HepG2 (cell line): ENCODE data around the gene ZMIZ1. TPM values are rescaled to one million over a fixed set of nuclear protein-coding genes. Genes with fewer than 3 reads are reported as not detected.
A peak's percentile ranks its signal among the peaks of the same experiment; 100 is the strongest.

Experiments
- AGO2 ChIP-seq: fragments of 200-400 bp; formaldehyde crosslinking; optimal IDR thresholded peaks from 2 replicates; pipeline ENCODE3; 2017; ENCODE audit warnings: mild to moderate bottlenecking, low read depth, low read length, moderate library complexity
- CHD2 ChIP-seq: IDR thresholded peaks from 2 replicates; pipeline ENCODE4 v1.6.1; 2011; ENCODE audit warnings: low read depth, low read length, improper control_type of control experiment
- FOXC1 ChIP-seq: sonication (generic); formaldehyde crosslinking; IDR thresholded peaks from 2 replicates; pipeline ENCODE4 v1.8.0; 2022; ENCODE audit warnings: mild to moderate bottlenecking, missing genetic modification reagents, borderline replicate concordance
- PAWR ChIP-seq: sonication (generic); formaldehyde crosslinking; IDR thresholded peaks from 2 replicates; pipeline ENCODE4 v1.4.0; 2020; ENCODE audit warnings: missing genetic modification reagents, mild to moderate bottlenecking, borderline replicate concordance
- TP53 ChIP-seq: sonication (generic); formaldehyde crosslinking; conservative IDR thresholded peaks from 2 replicates; pipeline ENCODE4 v1.4.0; 2020; ENCODE audit warnings: missing genetic modification reagents
- TRIM24 ChIP-seq: sonication (generic); formaldehyde crosslinking; IDR thresholded peaks from 2 replicates; pipeline ENCODE4 v1.8.0; 2022; ENCODE audit warnings: mild to moderate bottlenecking, missing genetic modification reagents
- WIZ ChIP-seq: sonication (generic); formaldehyde crosslinking; IDR thresholded peaks from 2 replicates; pipeline ENCODE4 v1.5.1; 2020; ENCODE audit warnings: mild to moderate bottlenecking, missing genetic modification reagents
- polyA plus RNA-seq, 8 experiments: library from polyadenylated mRNA; depleted of rRNA in 3 of 8; stranded (reverse) in 7 of 8; unstranded in 1 of 8; fragments of >200 nt; fragmentation: Illumina TruSeq in 4 of 8; extraction: Trizol in 4 of 8; gene quantifications; 2 replicates each; pipeline versions ENCODE4 v1.2.1 to v1.2.3, GENCODE V29; 2011 to 2016; ENCODE audit warnings: low read depth in 4 of 8, missing spikeins in 1 of 8, mixed read lengths in 1 of 8; ENCODE audit not compliant: insufficient read depth in 1 of 8
- total RNA-seq, 5 experiments: library from RNA; depleted of rRNA; stranded (reverse); fragments of >200 nt; fragmentation: Illumina TruSeq; extraction: Trizol; gene quantifications; 2 replicates each; pipeline ENCODE4 v1.2.3, GENCODE V29; 2016; ENCODE audit warnings: low read depth in 1 of 5
- TF ChIP-seq, protein P1 (sequence below): sonication (generic); formaldehyde crosslinking; conservative IDR thresholded peaks from 2 replicates; pipeline ENCODE4 v1.8.0; 2022; ENCODE audit warnings: missing genetic modification reagents
- TF ChIP-seq, protein P2 (sequence below): sonication (generic); formaldehyde crosslinking; IDR thresholded peaks from 2 replicates; pipeline ENCODE4 v1.4.0; 2020; ENCODE audit warnings: mild to moderate bottlenecking, missing genetic modification reagents
- TF ChIP-seq, protein P3 (sequence below), 2 experiments: sonication (generic) in 1 of 2; formaldehyde crosslinking in 1 of 2; IDR thresholded peaks; 2 replicates each; pipeline versions ENCODE4 v1.6.1 to v1.9.0; 2014 to 2022; ENCODE audit warnings: antibody characterized with exemption in 1 of 2, borderline replicate concordance in 1 of 2, inconsistent platforms in 1 of 2, low read depth in 1 of 2, missing genetic modification reagents in 1 of 2
- TF ChIP-seq, protein P4 (sequence below): sonication (generic); formaldehyde crosslinking; IDR thresholded peaks from 2 replicates; pipeline ENCODE4 v1.5.0; 2020; ENCODE audit warnings: missing genetic modification reagents

The ZMIZ1 gene
- total and polyA plus RNA-seq, 2 of the 13 experiments (the other 11 are each of a cell fraction or from before 2014, with no cell fraction given) = 5.3 to 10.2 TPM

DNA sequence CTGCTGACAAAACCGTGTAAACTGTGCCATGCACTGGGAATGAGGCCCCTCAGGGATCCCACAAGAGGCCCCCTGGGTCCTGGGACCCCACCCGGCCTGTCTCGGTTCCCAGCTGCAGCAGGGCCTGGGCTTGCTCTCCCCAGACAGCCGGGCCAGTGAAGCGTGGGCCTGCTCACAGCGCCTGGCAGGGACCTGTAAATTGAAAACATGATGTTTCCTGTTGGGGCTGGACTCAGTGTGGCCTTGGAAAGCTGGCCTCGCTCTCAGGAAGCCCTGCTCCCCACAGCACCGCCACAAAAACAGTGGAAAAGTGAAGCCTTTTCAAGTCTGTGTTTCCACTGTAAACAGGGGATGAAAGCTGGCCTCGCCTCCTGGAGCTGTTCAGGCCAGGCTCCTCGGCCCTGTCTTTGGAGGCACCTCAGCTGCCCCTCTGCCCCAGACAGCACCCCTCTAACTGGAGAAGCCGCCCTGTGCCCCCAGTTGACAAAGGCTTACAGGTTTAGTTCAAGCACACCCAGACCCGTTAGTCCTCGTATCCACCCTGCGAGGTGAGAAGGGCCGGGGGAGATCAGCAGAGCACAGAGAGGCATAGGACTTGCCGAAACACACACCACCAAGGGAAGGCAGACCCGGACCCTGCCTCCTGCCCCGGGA, 108.3 kb downstream of the ZMIZ1 start (continued):
- TF ChIP-seq, protein P1, sequence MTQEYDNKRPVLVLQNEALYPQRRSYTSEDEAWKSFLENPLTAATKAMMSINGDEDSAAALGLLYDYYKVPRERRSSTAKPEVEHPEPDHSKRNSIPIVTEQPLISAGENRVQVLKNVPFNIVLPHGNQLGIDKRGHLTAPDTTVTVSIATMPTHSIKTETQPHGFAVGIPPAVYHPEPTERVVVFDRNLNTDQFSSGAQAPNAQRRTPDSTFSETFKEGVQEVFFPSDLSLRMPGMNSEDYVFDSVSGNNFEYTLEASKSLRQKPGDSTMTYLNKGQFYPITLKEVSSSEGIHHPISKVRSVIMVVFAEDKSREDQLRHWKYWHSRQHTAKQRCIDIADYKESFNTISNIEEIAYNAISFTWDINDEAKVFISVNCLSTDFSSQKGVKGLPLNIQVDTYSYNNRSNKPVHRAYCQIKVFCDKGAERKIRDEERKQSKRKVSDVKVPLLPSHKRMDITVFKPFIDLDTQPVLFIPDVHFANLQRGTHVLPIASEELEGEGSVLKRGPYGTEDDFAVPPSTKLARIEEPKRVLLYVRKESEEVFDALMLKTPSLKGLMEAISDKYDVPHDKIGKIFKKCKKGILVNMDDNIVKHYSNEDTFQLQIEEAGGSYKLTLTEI (CRISPR knock-in tag) = no peak
- TF ChIP-seq, protein P2, sequence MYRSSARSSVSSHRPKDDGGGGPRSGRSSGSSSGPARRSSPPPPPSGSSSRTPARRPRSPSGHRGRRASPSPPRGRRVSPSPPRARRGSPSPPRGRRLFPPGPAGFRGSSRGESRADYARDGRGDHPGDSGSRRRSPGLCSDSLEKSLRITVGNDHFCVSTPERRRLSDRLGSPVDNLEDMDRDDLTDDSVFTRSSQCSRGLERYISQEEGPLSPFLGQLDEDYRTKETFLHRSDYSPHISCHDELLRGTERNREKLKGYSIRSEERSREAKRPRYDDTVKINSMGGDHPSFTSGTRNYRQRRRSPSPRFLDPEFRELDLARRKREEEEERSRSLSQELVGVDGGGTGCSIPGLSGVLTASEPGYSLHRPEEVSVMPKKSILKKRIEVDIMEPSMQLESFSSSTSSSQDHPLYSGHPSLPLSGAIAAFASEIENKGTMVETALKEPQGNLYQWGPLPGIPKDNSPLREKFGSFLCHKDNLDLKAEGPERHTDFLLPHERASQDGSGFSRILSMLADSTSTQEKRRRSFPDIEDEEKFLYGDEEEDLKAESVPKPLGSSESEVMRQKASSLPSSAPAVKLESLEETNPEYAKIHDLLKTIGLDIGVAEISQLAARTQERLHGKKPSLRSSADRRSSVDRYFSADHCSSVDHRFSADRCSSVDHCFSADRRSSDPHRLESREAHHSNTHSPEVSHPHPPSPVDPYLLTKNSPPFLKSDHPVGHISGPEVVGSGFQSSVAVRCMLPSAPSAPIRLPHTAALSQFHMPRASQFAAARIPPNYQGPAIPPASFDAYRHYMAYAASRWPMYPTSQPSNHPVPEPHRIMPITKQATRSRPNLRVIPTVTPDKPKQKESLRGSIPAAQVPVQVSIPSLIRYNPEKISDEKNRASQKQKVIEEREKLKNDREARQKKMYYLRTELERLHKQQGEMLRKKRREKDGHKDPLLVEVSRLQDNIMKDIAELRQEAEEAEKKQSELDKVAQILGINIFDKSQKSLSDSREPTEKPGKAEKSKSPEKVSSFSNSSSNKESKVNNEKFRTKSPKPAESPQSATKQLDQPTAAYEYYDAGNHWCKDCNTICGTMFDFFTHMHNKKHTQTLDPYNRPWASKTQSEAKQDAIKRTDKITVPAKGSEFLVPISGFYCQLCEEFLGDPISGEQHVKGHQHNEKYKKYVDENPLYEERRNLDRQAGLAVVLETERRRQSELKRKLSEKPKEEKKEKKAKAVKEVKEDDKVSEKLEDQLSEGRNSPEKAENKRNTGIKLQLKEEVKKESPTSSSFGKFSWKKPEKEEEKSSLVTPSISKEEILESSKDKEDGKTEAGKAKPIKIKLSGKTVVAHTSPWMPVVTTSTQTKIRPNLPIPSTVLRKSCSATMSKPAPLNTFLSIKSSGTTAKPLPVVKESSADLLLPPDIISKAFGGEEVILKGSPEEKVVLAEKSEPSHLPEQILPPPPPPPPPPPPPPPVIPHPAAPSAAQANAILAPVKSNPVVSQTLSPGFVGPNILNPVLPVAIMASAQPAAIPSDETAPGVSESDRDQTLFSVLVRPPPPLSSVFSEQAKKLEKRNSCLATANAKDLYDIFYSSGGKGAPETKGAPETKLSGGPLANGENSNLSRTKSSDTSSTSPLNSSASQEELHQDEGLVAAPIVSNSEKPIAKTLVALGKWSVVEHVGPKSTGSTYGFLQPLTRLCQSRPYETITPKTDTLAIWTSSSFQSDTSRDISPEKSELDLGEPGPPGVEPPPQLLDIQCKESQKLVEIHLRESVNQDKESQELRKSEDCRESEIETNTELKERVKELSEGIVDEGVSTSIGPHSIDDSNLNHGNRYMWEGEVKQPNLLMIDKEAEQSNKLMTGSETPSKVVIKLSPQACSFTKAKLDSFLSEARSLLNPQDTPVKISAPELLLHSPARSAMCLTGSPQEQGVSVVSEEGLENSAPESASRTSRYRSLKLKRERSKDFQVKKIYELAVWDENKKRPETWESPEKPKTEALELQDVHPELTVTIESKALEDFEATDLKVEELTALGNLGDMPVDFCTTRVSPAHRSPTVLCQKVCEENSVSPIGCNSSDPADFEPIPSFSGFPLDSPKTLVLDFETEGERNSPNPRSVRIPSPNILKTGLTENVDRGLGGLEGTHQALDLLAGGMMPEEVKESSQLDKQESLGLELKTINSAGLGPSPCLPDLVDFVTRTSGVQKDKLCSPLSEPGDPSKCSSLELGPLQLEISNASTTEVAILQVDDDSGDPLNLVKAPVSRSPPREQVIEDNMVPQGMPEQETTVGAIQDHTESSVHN (CRISPR knock-in tag) = no peak
- TF ChIP-seq FOXC1 (CRISPR knock-in tag) (peak; percentile 84; the same call in 1 of the 2 replicates), WIZ (CRISPR knock-in tag) (no peak), PAWR (CRISPR knock-in tag) (no peak), TP53 (CRISPR knock-in tag) (0 out of 2 replicates have a peak, but pooled peaks have one; percentile 27), AGO2 (peak; percentile 33), CHD2 (no peak), TRIM24 (CRISPR knock-in tag) (no peak)
- TF ChIP-seq, protein P3, sequence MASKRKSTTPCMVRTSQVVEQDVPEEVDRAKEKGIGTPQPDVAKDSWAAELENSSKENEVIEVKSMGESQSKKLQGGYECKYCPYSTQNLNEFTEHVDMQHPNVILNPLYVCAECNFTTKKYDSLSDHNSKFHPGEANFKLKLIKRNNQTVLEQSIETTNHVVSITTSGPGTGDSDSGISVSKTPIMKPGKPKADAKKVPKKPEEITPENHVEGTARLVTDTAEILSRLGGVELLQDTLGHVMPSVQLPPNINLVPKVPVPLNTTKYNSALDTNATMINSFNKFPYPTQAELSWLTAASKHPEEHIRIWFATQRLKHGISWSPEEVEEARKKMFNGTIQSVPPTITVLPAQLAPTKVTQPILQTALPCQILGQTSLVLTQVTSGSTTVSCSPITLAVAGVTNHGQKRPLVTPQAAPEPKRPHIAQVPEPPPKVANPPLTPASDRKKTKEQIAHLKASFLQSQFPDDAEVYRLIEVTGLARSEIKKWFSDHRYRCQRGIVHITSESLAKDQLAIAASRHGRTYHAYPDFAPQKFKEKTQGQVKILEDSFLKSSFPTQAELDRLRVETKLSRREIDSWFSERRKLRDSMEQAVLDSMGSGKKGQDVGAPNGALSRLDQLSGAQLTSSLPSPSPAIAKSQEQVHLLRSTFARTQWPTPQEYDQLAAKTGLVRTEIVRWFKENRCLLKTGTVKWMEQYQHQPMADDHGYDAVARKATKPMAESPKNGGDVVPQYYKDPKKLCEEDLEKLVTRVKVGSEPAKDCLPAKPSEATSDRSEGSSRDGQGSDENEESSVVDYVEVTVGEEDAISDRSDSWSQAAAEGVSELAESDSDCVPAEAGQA (IDR thresholded peaks at IDR 0.05; ENCODE audit: low read depth) = no peak
- TF ChIP-seq, protein P3 (CRISPR knock-in tag; IDR thresholded peaks at IDR 0.05; ENCODE audit: borderline replicate concordance) = no peak
- TF ChIP-seq, protein P4, sequence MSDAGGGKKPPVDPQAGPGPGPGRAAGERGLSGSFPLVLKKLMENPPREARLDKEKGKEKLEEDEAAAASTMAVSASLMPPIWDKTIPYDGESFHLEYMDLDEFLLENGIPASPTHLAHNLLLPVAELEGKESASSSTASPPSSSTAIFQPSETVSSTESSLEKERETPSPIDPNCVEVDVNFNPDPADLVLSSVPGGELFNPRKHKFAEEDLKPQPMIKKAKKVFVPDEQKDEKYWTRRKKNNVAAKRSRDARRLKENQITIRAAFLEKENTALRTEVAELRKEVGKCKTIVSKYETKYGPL = no peak
